ENCODE measurements around the gene ZNF701.
A peak's percentile ranks its signal among the peaks of the same experiment; 100 is the strongest.

The ZNF701 gene

GRCh38 chr19:52570000-52570861, at the start of gene ZNF701 (continued):
- TF ChIP-seq ZBTB7A (tag by site-specific recombination; IDR thresholded peaks at IDR 0.05; ENCODE audit: low read depth), result no peak
- TF ChIP-seq ZNF843 (tag by site-specific recombination; IDR thresholded peaks at IDR 0.05), result no peak
- TF ChIP-seq ZNF571 (tag by site-specific recombination; IDR thresholded peaks at IDR 0.05), result no peak
- TF ChIP-seq OVOL3 (tag by site-specific recombination; IDR thresholded peaks at IDR 0.05), result no peak
- TF ChIP-seq SP3 (tag by site-specific recombination; IDR thresholded peaks at IDR 0.05), result peak; percentile 83
- peak; percentile 47 for TF ChIP-seq ZNF518A (tag by site-specific recombination; conservative IDR thresholded peaks at IDR 0.05; ENCODE audit: low read depth)
- no peak for TF ChIP-seq TRIM28 (IDR thresholded peaks at IDR 0.05; ENCODE audit: borderline replicate concordance, low read length)

GRCh38 chr19:52522551-52522950, 47.5 kb upstream of the ZNF701 start:
- H3K27ac ChIP-seq (ENCODE audit: extremely low read depth, low read depth, low read length), result no peak overlapping the region
- POLR2A ChIA-PET, result no interaction called here
- TF ChIP-seq ZNF776 (tag by site-specific recombination; IDR thresholded peaks at IDR 0.05; ENCODE audit: borderline replicate concordance), result no peak
- no peak for TF ChIP-seq ZNF664 (tag by site-specific recombination; IDR thresholded peaks at IDR 0.05)
- TF ChIP-seq ZNF133 (tag by site-specific recombination; IDR thresholded peaks at IDR 0.05), result no peak
- TF ChIP-seq ZNF302 (tag by site-specific recombination; IDR thresholded peaks at IDR 0.05; ENCODE audit: low read depth), result no peak
- TF ChIP-seq YY2 (tag by site-specific recombination; IDR thresholded peaks at IDR 0.05), result no peak
- TF ChIP-seq ZNF76 (tag by site-specific recombination; IDR thresholded peaks at IDR 0.05; ENCODE audit: borderline replicate concordance, low read depth), result no peak
- no peak for TF ChIP-seq RBAK (tag by site-specific recombination; IDR thresholded peaks at IDR 0.05)
- TF ChIP-seq PRDM2 (tag by site-specific recombination; IDR thresholded peaks at IDR 0.05; ENCODE audit: borderline replicate concordance), result no peak
- no peak for TF ChIP-seq ZNF843 (tag by site-specific recombination; IDR thresholded peaks at IDR 0.05)
- no peak for TF ChIP-seq ZFHX2 (tag by site-specific recombination; conservative IDR thresholded peaks at IDR 0.05)
- no peak for TF ChIP-seq ZNF621 (tag by site-specific recombination; IDR thresholded peaks at IDR 0.05)
- TF ChIP-seq ZNF157 (tag by site-specific recombination; IDR thresholded peaks at IDR 0.05), result no peak
- no peak for TF ChIP-seq ZNF184 (tag by site-specific recombination; IDR thresholded peaks at IDR 0.05)
- TF ChIP-seq ZNF624 (tag by site-specific recombination; IDR thresholded peaks at IDR 0.05), result no peak
- no peak for TF ChIP-seq ZNF341 (tag by site-specific recombination; IDR thresholded peaks at IDR 0.05; ENCODE audit: low read depth)
- TF ChIP-seq ZNF660 (tag by site-specific recombination; IDR thresholded peaks at IDR 0.05), result no peak
- no peak for TF ChIP-seq ZNF555 (tag by site-specific recombination; conservative IDR thresholded peaks at IDR 0.05)
- no peak for TF ChIP-seq ZNF10 (tag by site-specific recombination; IDR thresholded peaks at IDR 0.05)
- no peaks in the 10 kb centered on the region for H3K36me3 ChIP-seq (ENCODE audit: control insufficient read depth in 2 of 2, insufficient read depth in 1 of 2, low read length in 2 of 2)
- CTCF ChIA-PET, result interaction anchor here (0.6 kb wide), 1 partner anchor 15 kb away, joined by 3 read pairs; no protein-coding TSS in a partner anchor
- no peaks in the 10 kb centered on the region; the same call in 1 of the 2 replicates for H3K9me3 ChIP-seq (ENCODE audit: control insufficient read depth, insufficient read depth, low read depth, low read length)
- H3K4me3 ChIP-seq (ENCODE audit: low read depth, low read length), result no peak overlapping the region
- no peaks in the 10 kb centered on the region for H3K4me1 ChIP-seq (ENCODE audit: control insufficient read depth, insufficient read depth, low read length)
